ENCODE results near the gene KDM1A.
"Not testable (repeated sequence)": the region's sequence is repeated elsewhere in the genome, so short reads cannot be mapped to it uniquely, and the experiment has no call there.

DNA sequence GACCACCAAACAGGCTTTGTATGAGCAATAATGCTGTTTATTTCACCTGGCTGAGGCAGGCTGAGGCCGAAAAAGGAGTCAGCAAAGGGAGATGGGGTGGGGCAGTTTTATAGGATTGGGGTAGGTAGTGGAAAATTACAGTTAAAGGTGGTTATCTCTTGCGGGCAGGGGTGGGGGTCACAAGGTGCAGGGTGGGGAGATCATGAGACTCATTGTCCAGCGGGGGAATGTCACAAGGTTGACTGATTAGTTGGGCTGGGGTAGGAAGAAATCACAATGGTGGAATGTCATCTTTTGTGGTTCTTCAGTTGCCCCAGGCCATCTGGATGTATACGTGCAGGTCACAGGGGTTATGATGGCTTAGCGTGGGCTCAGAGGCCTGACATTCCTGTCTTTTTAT is 21.7 kb upstream of the KDM1A start:
- not testable (repeated sequence) for TF ChIP-seq CHD1 (IDR thresholded peaks at IDR 0.05; ENCODE audit: low read length); POLR2A (conservative IDR thresholded peaks at IDR 0.05); MAZ (CRISPR knock-in tag; conservative IDR thresholded peaks at IDR 0.05 in 1 of 2, IDR thresholded peaks at IDR 0.05 in 1 of 2); ZNF274 (IDR thresholded peaks at IDR 0.05; ENCODE audit: borderline replicate concordance, low read depth, low read length); ZNF589 (CRISPR knock-in tag; IDR thresholded peaks at IDR 0.05; ENCODE audit: low read depth); CLOCK (CRISPR knock-in tag; IDR thresholded peaks at IDR 0.05; ENCODE audit: borderline replicate concordance); ZBTB1 (CRISPR knock-in tag; IDR thresholded peaks at IDR 0.05; ENCODE audit: borderline replicate concordance, low read depth); JUND (IDR thresholded peaks at IDR 0.05; ENCODE audit: borderline replicate concordance, low read depth, low read length); JUND (tag; IDR thresholded peaks at IDR 0.05; ENCODE audit: borderline replicate concordance, low read depth, low read length); FOXK1 (CRISPR knock-in tag; IDR thresholded peaks at IDR 0.05; ENCODE audit: borderline replicate concordance)
- TF ChIP-seq, protein P1, sequence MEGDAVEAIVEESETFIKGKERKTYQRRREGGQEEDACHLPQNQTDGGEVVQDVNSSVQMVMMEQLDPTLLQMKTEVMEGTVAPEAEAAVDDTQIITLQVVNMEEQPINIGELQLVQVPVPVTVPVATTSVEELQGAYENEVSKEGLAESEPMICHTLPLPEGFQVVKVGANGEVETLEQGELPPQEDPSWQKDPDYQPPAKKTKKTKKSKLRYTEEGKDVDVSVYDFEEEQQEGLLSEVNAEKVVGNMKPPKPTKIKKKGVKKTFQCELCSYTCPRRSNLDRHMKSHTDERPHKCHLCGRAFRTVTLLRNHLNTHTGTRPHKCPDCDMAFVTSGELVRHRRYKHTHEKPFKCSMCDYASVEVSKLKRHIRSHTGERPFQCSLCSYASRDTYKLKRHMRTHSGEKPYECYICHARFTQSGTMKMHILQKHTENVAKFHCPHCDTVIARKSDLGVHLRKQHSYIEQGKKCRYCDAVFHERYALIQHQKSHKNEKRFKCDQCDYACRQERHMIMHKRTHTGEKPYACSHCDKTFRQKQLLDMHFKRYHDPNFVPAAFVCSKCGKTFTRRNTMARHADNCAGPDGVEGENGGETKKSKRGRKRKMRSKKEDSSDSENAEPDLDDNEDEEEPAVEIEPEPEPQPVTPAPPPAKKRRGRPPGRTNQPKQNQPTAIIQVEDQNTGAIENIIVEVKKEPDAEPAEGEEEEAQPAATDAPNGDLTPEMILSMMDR (IDR thresholded peaks at IDR 0.05 in 2 of 3, conservative IDR thresholded peaks at IDR 0.05 in 1 of 3; ENCODE audit: insufficient read depth in 2 of 3, low read depth in 1 of 3, low read length in 3 of 3): not testable (repeated sequence)

Measured in K562 (cell line).